OCI-LY7 (cell line): ENCODE results near the gene SERP2. TPM values are rescaled to one million over a fixed set of nuclear protein-coding genes. Genes with fewer than 3 reads are reported as not detected.

Source experiments
- BruUV-seq: library from RNA; stranded (reverse); fragments of 400-500 nt; replicated peaks from 2 replicates; lab custom pipeline; 2021; lab: Mats Ljungman, UMichigan
- CTCF ChIA-PET: fragments of 300-600 bp; sonication (Branson Sonifier 250); formaldehyde crosslinking; loops from one replicate; lab custom pipeline; 2022; ENCODE audit warnings: antibody characterized with exemption; ENCODE audit not compliant: unreplicated experiment; lab: Charles Lee
- POLR2A ChIA-PET: fragments of 300-600 bp; sonication (Branson Sonifier 250); formaldehyde crosslinking; loops from one replicate; lab custom pipeline; 2022; ENCODE audit warnings: antibody characterized with exemption; lab: Charles Lee
- DNase-seq: peaks from one replicate; pipeline ENCODE4 v3.0.0-alpha.2; 2015; ENCODE audit warnings: low spot score
- H2AFZ ChIP-seq: fragments of 200-600 bp; sonication (generic), shearing (Covaris generic); 2 replicates; pipeline ENCODE4 v1.6.1; 2014; ENCODE audit warnings: mild to moderate bottlenecking, antibody characterized with exemption, low read length, moderate library complexity
- H3K27ac ChIP-seq: fragments of 200-600 bp; sonication (generic); 2 replicates; pipeline ENCODE4 v1.5.1; 2014; ENCODE audit warnings: mixed run types, low read depth, mild to moderate bottlenecking, moderate library complexity, low read length, inconsistent platforms; ENCODE audit not compliant: poor library complexity, severe bottlenecking
- H3K36me3 ChIP-seq: fragments of 200-600 bp; sonication (generic); 2 replicates; pipeline ENCODE4 v1.6.1; 2014; ENCODE audit warnings: mild to moderate bottlenecking, antibody characterized with exemption, low read length, moderate library complexity, mixed read lengths; ENCODE audit not compliant: insufficient read depth
- H3K4me1 ChIP-seq: fragments of 200-600 bp; sonication (generic); 2 replicates; pipeline ENCODE4 v1.5.1; 2014; ENCODE audit warnings: mild to moderate bottlenecking, low read length; ENCODE audit not compliant: insufficient read depth, poor library complexity, severe bottlenecking
- H3K4me2 ChIP-seq: fragments of 200-600 bp; sonication (generic); 2 replicates; pipeline ENCODE4 v1.6.1; 2014; ENCODE audit warnings: mild to moderate bottlenecking, low read length
- H3K4me3 ChIP-seq: fragments of 200-600 bp; sonication (generic); 2 replicates; pipeline ENCODE4 v1.5.1; 2014; ENCODE audit warnings: mild to moderate bottlenecking, low read depth, low read length; ENCODE audit not compliant: poor library complexity, severe bottlenecking
- H3K79me2 ChIP-seq: fragments of 200-600 bp; sonication (generic); 2 replicates; pipeline ENCODE4 v1.6.1; 2016; ENCODE audit warnings: low read depth, mild to moderate bottlenecking, low read length, moderate library complexity, mixed read lengths; ENCODE audit not compliant: insufficient read depth
- H3K9me2 ChIP-seq: fragments of 200-600 bp; sonication (generic); 2 replicates; pipeline ENCODE4 v1.6.1; 2016; ENCODE audit warnings: mild to moderate bottlenecking, low read length, mixed read lengths; ENCODE audit not compliant: insufficient read depth
- H3K9me3 ChIP-seq: fragments of 200-600 bp; sonication (generic); 2 replicates; pipeline ENCODE4 v1.6.1; 2014; ENCODE audit warnings: mild to moderate bottlenecking, mixed run types, low read length, mixed read lengths
- H4K20me1 ChIP-seq: fragments of 200-600 bp; sonication (generic); 2 replicates; pipeline ENCODE4 v1.6.1; 2014; ENCODE audit warnings: mild to moderate bottlenecking, antibody characterized with exemption, low read length, moderate library complexity, mixed read lengths; ENCODE audit not compliant: insufficient read depth
- EZH2phosphoT487 ChIP-seq: fragments of 200-600 bp; sonication (generic); IDR thresholded peaks from 2 replicates; pipeline ENCODE4 v1.6.1; 2018; ENCODE audit warnings: low read depth, borderline replicate concordance, mild to moderate bottlenecking, mixed run types, antibody characterized with exemption, low read length, moderate library complexity, mixed read lengths
- intact Hi-C: fragments of 100-400 bp; cut with micrococcal nuclease; formaldehyde crosslinking; loops from one replicate; pipeline ENCODE4 v1.10.0; 2022; ENCODE audit not compliant: unreplicated experiment
- total RNA-seq, 2 experiments: library from RNA; depleted of rRNA in 1 of 2; stranded (reverse); fragments of >200 nt in 1 of 2; shearing (Covaris generic) in 1 of 2; gene quantifications; 2 replicates each; pipeline ENCODE4 v1.2.3, GENCODE V29; 2014 to 2022
- TF ChIP-seq, protein P1 (sequence below): fragments of 200-600 bp; sonication (generic); conservative IDR thresholded peaks from 2 replicates; pipeline ENCODE4 v1.5.1; 2014; ENCODE audit warnings: mild to moderate bottlenecking, antibody characterized with exemption, low read length, moderate library complexity, mixed read lengths

Gene SERP2
- total RNA-seq, 2 experiments from 2014 or later, result not detected

- H3K79me2 ChIP-seq, result no peaks in the 10 kb centered on the region
- no peaks in the 10 kb centered on the region for H3K9me3 ChIP-seq
- ChIA-PET POLR2A (interaction anchor here (0.6 to 1.8 kb wide), 2 partner anchors 12 to 80 kb away, joined by 4 to 7 read pairs; no protein-coding TSS in a partner anchor), CTCF (no interaction called here)
- no peaks in the 10 kb centered on the region for H3K4me1 ChIP-seq
- TF ChIP-seq, protein P1, sequence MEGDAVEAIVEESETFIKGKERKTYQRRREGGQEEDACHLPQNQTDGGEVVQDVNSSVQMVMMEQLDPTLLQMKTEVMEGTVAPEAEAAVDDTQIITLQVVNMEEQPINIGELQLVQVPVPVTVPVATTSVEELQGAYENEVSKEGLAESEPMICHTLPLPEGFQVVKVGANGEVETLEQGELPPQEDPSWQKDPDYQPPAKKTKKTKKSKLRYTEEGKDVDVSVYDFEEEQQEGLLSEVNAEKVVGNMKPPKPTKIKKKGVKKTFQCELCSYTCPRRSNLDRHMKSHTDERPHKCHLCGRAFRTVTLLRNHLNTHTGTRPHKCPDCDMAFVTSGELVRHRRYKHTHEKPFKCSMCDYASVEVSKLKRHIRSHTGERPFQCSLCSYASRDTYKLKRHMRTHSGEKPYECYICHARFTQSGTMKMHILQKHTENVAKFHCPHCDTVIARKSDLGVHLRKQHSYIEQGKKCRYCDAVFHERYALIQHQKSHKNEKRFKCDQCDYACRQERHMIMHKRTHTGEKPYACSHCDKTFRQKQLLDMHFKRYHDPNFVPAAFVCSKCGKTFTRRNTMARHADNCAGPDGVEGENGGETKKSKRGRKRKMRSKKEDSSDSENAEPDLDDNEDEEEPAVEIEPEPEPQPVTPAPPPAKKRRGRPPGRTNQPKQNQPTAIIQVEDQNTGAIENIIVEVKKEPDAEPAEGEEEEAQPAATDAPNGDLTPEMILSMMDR, result no peak
- TF ChIP-seq EZH2phosphoT487, result no peak
- no peak overlapping the region for H3K4me2 ChIP-seq
- intact Hi-C loops, result no loop called here
- no peaks in the 10 kb centered on the region for H4K20me1 ChIP-seq
- no TSS peak for BruUV-seq
- no peak overlapping the region for H3K4me3 ChIP-seq
- no peak overlapping the region for H2AFZ ChIP-seq
- 0 out of 2 replicates have a peak, but pooled peaks cover 4% of the 10 kb centered on the region for H3K9me2 ChIP-seq
- no peak overlapping the region for H3K27ac ChIP-seq
- no peak for DNase-seq
- H3K36me3 ChIP-seq, result no peaks in the 10 kb centered on the region
Measured at GRCh38 chr13:44364345-44365000, 9.2 kb upstream of the SERP2 start.

- BruUV-seq, result no TSS peak
Measured at GRCh38 chr13:44365008-44365407, 8.6 kb upstream of the SERP2 start.

More at GRCh38 chr13:44365008-44365407, 8.6 kb upstream of the SERP2 start:
- TF ChIP-seq, protein P1, result no peak
- no peak for TF ChIP-seq EZH2phosphoT487
- H3K9me3 ChIP-seq, result no peaks in the 10 kb centered on the region
- H3K9me2 ChIP-seq, result 0 out of 2 replicates have a peak, but pooled peaks cover 4% of the 10 kb centered on the region
- no peak for DNase-seq
- H3K4me1 ChIP-seq, result no peaks in the 10 kb centered on the region
- ChIA-PET POLR2A (interaction anchor here (0.6 to 1.8 kb wide), 2 partner anchors 13 to 81 kb away, joined by 4 to 7 read pairs; no protein-coding TSS in a partner anchor), CTCF (no interaction called here)
- H3K4me3 ChIP-seq, result no peak overlapping the region
- no peak overlapping the region for H3K27ac ChIP-seq
- no peaks in the 10 kb centered on the region for H4K20me1 ChIP-seq
- intact Hi-C loops, result no loop called here
- H3K36me3 ChIP-seq, result no peaks in the 10 kb centered on the region
- no peak overlapping the region for H2AFZ ChIP-seq
- H3K79me2 ChIP-seq, result no peaks in the 10 kb centered on the region
- no peak overlapping the region for H3K4me2 ChIP-seq
